Measurements from ENCODE around the gene CACNA1G. TPM values are rescaled to one million over a fixed set of nuclear protein-coding genes. Genes with fewer than 3 reads are reported as not detected.
A peak's percentile ranks its signal among the peaks of the same experiment; 100 is the strongest.

The CACNA1G gene
- total RNA-seq, 1 experiment from 2014 or later = 6.7 TPM

GRCh38 chr17:50615828-50616227, 55.3 kb downstream of the CACNA1G start:
- ATAC-seq = no peak
- no peaks in the 10 kb centered on the region for H3K27me3 Mint-ChIP-seq (ENCODE audit: low read depth)
- DNase-seq (ENCODE audit: low spot score) = no peak
- CTCF ChIA-PET = interaction anchor here (1.0 to 6.8 kb wide), 2 partner anchors 10 to 65 kb away, joined by 5 to 31 read pairs; no protein-coding TSS in a partner anchor
- H3K9me3 Mint-ChIP-seq = no peaks in the 10 kb centered on the region
- TF ChIP-seq ZNF512 (CRISPR knock-in tag; IDR thresholded peaks at IDR 0.05; ENCODE audit: borderline replicate concordance) = no peak
- TF ChIP-seq ETV6 (CRISPR knock-in tag; IDR thresholded peaks at IDR 0.05) = no peak
- no peaks in the 10 kb centered on the region for H3K36me3 Mint-ChIP-seq
- peaks cover 4% of the 10 kb centered on the region; the same call in 1 of the 2 replicates for H3K4me1 Mint-ChIP-seq
- POLR2A ChIA-PET = no interaction called here
- no peak overlapping the region for H3K27ac Mint-ChIP-seq
- no peak overlapping the region for H3K4me3 Mint-ChIP-seq

GRCh38 chr17:50618300-50618699, 57.8 kb downstream of the CACNA1G start:
- POLR2A ChIA-PET = interaction anchor here (1.3 kb wide), 1 partner anchor 58 kb away, joined by 4 read pairs; no protein-coding TSS in a partner anchor
- H3K4me3 Mint-ChIP-seq = no peak overlapping the region
- peaks cover 11% of the 10 kb centered on the region for H3K4me1 Mint-ChIP-seq
- CTCF ChIA-PET = interaction anchor here (0.7 to 5.7 kb wide), 5 partner anchors 9 to 139 kb away, joined by 3 to 41 read pairs (median 8); no protein-coding TSS in a partner anchor
- no peaks in the 10 kb centered on the region for H3K9me3 Mint-ChIP-seq
- no peaks in the 10 kb centered on the region for H3K36me3 Mint-ChIP-seq
- H3K27me3 Mint-ChIP-seq (ENCODE audit: low read depth) = peaks cover 4% of the 10 kb centered on the region
- no peak for DNase-seq (ENCODE audit: low spot score)
- no peak overlapping the region for H3K27ac Mint-ChIP-seq
- TF ChIP-seq, protein P1, sequence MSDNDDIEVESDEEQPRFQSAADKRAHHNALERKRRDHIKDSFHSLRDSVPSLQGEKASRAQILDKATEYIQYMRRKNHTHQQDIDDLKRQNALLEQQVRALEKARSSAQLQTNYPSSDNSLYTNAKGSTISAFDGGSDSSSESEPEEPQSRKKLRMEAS (CRISPR knock-in tag; IDR thresholded peaks at IDR 0.05) = no peak
- TF ChIP-seq, protein P2, sequence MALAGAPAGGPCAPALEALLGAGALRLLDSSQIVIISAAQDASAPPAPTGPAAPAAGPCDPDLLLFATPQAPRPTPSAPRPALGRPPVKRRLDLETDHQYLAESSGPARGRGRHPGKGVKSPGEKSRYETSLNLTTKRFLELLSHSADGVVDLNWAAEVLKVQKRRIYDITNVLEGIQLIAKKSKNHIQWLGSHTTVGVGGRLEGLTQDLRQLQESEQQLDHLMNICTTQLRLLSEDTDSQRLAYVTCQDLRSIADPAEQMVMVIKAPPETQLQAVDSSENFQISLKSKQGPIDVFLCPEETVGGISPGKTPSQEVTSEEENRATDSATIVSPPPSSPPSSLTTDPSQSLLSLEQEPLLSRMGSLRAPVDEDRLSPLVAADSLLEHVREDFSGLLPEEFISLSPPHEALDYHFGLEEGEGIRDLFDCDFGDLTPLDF (CRISPR knock-in tag; IDR thresholded peaks at IDR 0.05) = no peak
- TF ChIP-seq ZNF416 (CRISPR knock-in tag; IDR thresholded peaks at IDR 0.05) (no peak), ZMAT4 (CRISPR knock-in tag; IDR thresholded peaks at IDR 0.05) (no peak), MYBL2 (CRISPR knock-in tag; IDR thresholded peaks at IDR 0.05) (no peak), SOX15 (CRISPR knock-in tag; IDR thresholded peaks at IDR 0.05) (no peak), ZNF232 (CRISPR knock-in tag; IDR thresholded peaks at IDR 0.05) (no peak)
- TF ChIP-seq, protein P3, sequence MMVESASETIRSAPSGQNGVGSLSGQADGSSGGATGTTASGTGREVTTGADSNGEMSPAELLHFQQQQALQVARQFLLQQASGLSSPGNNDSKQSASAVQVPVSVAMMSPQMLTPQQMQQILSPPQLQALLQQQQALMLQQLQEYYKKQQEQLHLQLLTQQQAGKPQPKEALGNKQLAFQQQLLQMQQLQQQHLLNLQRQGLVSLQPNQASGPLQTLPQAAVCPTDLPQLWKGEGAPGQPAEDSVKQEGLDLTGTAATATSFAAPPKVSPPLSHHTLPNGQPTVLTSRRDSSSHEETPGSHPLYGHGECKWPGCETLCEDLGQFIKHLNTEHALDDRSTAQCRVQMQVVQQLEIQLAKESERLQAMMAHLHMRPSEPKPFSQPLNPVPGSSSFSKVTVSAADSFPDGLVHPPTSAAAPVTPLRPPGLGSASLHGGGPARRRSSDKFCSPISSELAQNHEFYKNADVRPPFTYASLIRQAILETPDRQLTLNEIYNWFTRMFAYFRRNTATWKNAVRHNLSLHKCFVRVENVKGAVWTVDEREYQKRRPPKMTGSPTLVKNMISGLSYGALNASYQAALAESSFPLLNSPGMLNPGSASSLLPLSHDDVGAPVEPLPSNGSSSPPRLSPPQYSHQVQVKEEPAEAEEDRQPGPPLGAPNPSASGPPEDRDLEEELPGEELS (CRISPR knock-in tag; IDR thresholded peaks at IDR 0.05) = no peak
- ATAC-seq = no peak

DNA sequence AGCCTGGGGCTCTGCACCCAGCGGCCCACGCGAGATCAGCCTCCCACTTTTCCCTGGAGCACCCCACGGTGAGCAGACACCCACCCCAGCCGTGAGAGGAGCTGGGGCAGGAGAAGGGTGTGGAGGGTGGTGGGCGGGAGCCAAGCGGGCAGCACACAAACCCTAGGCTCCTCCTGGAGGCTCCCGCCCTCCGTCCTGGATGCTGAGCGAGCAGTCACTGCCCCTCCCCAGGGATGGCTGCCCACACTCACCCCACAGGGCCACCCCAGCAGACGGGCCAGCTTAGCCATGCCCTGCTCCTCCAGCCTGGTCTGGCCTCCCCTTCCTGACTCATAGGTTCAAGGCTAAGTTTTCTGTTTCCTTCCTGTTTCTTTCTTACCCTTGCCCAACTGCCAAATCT, 58.4 kb downstream of the CACNA1G start:
- no peak overlapping the region for H3K4me3 Mint-ChIP-seq
- no peak for ATAC-seq
- no peaks in the 10 kb centered on the region for H3K36me3 Mint-ChIP-seq
- CTCF ChIA-PET = interaction anchor here (0.7 to 5.7 kb wide), 4 partner anchors 12 to 139 kb away, joined by 3 to 41 read pairs (median 6); no protein-coding TSS in a partner anchor
- DNase-seq (ENCODE audit: low spot score) = no peak
- TF ChIP-seq, protein P4, sequence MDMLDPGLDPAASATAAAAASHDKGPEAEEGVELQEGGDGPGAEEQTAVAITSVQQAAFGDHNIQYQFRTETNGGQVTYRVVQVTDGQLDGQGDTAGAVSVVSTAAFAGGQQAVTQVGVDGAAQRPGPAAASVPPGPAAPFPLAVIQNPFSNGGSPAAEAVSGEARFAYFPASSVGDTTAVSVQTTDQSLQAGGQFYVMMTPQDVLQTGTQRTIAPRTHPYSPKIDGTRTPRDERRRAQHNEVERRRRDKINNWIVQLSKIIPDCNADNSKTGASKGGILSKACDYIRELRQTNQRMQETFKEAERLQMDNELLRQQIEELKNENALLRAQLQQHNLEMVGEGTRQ (CRISPR knock-in tag; IDR thresholded peaks at IDR 0.05) = no peak
- TF ChIP-seq ZNF121 (CRISPR knock-in tag; IDR thresholded peaks at IDR 0.05) = peak; percentile 20; the same call in 1 of the 2 replicates
- POLR2A ChIA-PET = no interaction called here
- H3K9me3 Mint-ChIP-seq = no peaks in the 10 kb centered on the region
- no peak overlapping the region for H3K27ac Mint-ChIP-seq
- H3K4me1 Mint-ChIP-seq = peaks cover 14% of the 10 kb centered on the region
- peaks cover 4% of the 10 kb centered on the region for H3K27me3 Mint-ChIP-seq (ENCODE audit: low read depth)

DNA sequence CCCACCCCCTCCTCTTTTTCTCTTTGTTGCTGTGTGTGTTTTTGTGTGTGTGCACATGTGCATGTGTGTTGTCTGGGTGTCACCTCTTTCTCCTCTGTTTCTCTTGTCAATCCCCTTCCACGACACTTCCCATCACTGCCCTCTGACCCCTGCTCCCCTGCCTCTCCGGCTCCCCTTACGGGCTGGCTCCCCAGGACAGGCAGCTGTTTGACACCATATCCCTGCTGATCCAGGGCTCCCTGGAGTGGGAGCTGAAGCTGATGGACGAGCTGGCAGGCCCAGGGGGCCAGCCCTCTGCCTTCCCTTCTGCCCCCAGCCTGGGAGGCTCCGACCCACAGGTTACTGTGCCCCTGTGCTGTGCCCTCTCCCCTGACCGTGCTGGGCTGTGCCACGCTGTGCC, 59.0 kb downstream of the CACNA1G start:
- H3K36me3 Mint-ChIP-seq = no peaks in the 10 kb centered on the region
- no peaks in the 10 kb centered on the region for H3K9me3 Mint-ChIP-seq
- DNase-seq (ENCODE audit: low spot score) (no peak), ATAC-seq (no peak)
- CTCF ChIA-PET = interaction anchor here (0.8 to 5.7 kb wide), 5 partner anchors 9 to 69 kb away, joined by 3 to 41 read pairs (median 4); no protein-coding TSS in a partner anchor
- H3K27ac Mint-ChIP-seq = no peak overlapping the region
- no peak overlapping the region for H3K4me3 Mint-ChIP-seq
- POLR2A ChIA-PET = interaction anchor here (0.8 kb wide), 1 partner anchor 247 kb away, joined by 3 read pairs; the partner anchor contains the start of gene TOB1
- no peak for TF ChIP-seq SOX15 (CRISPR knock-in tag; IDR thresholded peaks at IDR 0.05)
- TF ChIP-seq, protein P5, sequence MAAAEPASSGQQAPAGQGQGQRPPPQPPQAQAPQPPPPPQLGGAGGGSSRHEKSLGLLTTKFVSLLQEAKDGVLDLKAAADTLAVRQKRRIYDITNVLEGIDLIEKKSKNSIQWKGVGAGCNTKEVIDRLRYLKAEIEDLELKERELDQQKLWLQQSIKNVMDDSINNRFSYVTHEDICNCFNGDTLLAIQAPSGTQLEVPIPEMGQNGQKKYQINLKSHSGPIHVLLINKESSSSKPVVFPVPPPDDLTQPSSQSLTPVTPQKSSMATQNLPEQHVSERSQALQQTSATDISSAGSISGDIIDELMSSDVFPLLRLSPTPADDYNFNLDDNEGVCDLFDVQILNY (CRISPR knock-in tag; IDR thresholded peaks at IDR 0.05) = no peak
- H3K27me3 Mint-ChIP-seq (ENCODE audit: low read depth) = peaks cover 4% of the 10 kb centered on the region
- peaks cover 14% of the 10 kb centered on the region for H3K4me1 Mint-ChIP-seq
